ENCODE results near the gene IGFL4.
A peak's percentile ranks its signal among the peaks of the same experiment; 100 is the strongest.

The IGFL4 gene

GRCh38 chr19:46040952-46041500 lies at the start of gene IGFL4:
IGFL4 (minus strand) TSS chr19:46041002; CDS start chr19:46040962, 40 bp downstream.
- DNase-seq (ENCODE audit: low spot score): no peak

- no peak for DNase-seq (ENCODE audit: low spot score)
Observed at GRCh38 chr19:46090444-46090843, 49.6 kb upstream of the IGFL4 start.

GRCh38 chr19:46089432-46089831 lies 48.6 kb upstream of the IGFL4 start:
- no peak for DNase-seq (ENCODE audit: low spot score)

- DNase-seq (ENCODE audit: low spot score): no peak
Observed at GRCh38 chr19:46088101-46088500, 47.3 kb upstream of the IGFL4 start.

- no peak for DNase-seq (ENCODE audit: low spot score)
Observed at GRCh38 chr19:46085888-46086287, 45.1 kb upstream of the IGFL4 start.

GRCh38 chr19:46082728-46083050 lies 41.9 kb upstream of the IGFL4 start:
- DNase-seq (ENCODE audit: low spot score): no peak

- DNase-seq (ENCODE audit: low spot score): peak; percentile 72
Observed at GRCh38 chr19:46081928-46082727, 41.3 kb upstream of the IGFL4 start.

GRCh38 chr19:46080561-46080960 lies 39.8 kb upstream of the IGFL4 start:
- DNase-seq (ENCODE audit: low spot score): peak; percentile 39

- DNase-seq (ENCODE audit: low spot score): peak; percentile 12
Observed at GRCh38 chr19:46079576-46079975, 38.8 kb upstream of the IGFL4 start.

- peak; percentile 83 for DNase-seq (ENCODE audit: low spot score)
Observed at GRCh38 chr19:46078573-46079332, 38.0 kb upstream of the IGFL4 start.

- no peak for DNase-seq (ENCODE audit: low spot score)
Observed at GRCh38 chr19:46077815-46078167, 37.0 kb upstream of the IGFL4 start.

GRCh38 chr19:46076951-46077814 lies 36.4 kb upstream of the IGFL4 start:
- DNase-seq (ENCODE audit: low spot score): peak; percentile 95

GRCh38 chr19:46076031-46076880 lies 35.5 kb upstream of the IGFL4 start:
- DNase-seq (ENCODE audit: low spot score): no peak

- no peak for DNase-seq (ENCODE audit: low spot score)
Observed at GRCh38 chr19:46073268-46073922, 32.6 kb upstream of the IGFL4 start.

- no peak for DNase-seq (ENCODE audit: low spot score)
Observed at GRCh38 chr19:46069806-46070341, 29.1 kb upstream of the IGFL4 start.

- DNase-seq (ENCODE audit: low spot score): no peak
Observed at GRCh38 chr19:46068345-46069258, 27.8 kb upstream of the IGFL4 start.

GRCh38 chr19:46067691-46068090 lies 26.9 kb upstream of the IGFL4 start:
- no peak for DNase-seq (ENCODE audit: low spot score)

- DNase-seq (ENCODE audit: low spot score): no peak
Observed at GRCh38 chr19:46066471-46066870, 25.7 kb upstream of the IGFL4 start.

- DNase-seq (ENCODE audit: low spot score): no peak
Observed at GRCh38 chr19:46065486-46066071, 24.8 kb upstream of the IGFL4 start.
